ENCODE data around the gene PLAA.

GRCh38 chr9:26951794-26952193, 4.8 kb upstream of the PLAA start:
- TF ChIP-seq SIN3A (IDR thresholded peaks at IDR 0.05; ENCODE audit: borderline replicate concordance, insufficient read depth, low read depth, low read length) (no peak), CTCF (IDR thresholded peaks at IDR 0.05) (no peak), POLR2AphosphoS5 (IDR thresholded peaks at IDR 0.05; ENCODE audit: low read depth, low read length) (no peak), TCF7L2 (IDR thresholded peaks at IDR 0.05; ENCODE audit: low read depth, low read length) (no peak)
- TF ChIP-seq, protein P1, sequence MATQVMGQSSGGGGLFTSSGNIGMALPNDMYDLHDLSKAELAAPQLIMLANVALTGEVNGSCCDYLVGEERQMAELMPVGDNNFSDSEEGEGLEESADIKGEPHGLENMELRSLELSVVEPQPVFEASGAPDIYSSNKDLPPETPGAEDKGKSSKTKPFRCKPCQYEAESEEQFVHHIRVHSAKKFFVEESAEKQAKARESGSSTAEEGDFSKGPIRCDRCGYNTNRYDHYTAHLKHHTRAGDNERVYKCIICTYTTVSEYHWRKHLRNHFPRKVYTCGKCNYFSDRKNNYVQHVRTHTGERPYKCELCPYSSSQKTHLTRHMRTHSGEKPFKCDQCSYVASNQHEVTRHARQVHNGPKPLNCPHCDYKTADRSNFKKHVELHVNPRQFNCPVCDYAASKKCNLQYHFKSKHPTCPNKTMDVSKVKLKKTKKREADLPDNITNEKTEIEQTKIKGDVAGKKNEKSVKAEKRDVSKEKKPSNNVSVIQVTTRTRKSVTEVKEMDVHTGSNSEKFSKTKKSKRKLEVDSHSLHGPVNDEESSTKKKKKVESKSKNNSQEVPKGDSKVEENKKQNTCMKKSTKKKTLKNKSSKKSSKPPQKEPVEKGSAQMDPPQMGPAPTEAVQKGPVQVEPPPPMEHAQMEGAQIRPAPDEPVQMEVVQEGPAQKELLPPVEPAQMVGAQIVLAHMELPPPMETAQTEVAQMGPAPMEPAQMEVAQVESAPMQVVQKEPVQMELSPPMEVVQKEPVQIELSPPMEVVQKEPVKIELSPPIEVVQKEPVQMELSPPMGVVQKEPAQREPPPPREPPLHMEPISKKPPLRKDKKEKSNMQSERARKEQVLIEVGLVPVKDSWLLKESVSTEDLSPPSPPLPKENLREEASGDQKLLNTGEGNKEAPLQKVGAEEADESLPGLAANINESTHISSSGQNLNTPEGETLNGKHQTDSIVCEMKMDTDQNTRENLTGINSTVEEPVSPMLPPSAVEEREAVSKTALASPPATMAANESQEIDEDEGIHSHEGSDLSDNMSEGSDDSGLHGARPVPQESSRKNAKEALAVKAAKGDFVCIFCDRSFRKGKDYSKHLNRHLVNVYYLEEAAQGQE (IDR thresholded peaks at IDR 0.05; ENCODE audit: insufficient read depth in 1 of 2, low read depth in 2 of 2, low read length in 1 of 2), result no peak

Data from Panc1 (cell line).